ENCODE results near the gene FAM114A1.
"Not testable (repeated sequence)": the region's sequence is repeated elsewhere in the genome, so short reads cannot be mapped to it uniquely, and the experiment has no call there.

DNA sequence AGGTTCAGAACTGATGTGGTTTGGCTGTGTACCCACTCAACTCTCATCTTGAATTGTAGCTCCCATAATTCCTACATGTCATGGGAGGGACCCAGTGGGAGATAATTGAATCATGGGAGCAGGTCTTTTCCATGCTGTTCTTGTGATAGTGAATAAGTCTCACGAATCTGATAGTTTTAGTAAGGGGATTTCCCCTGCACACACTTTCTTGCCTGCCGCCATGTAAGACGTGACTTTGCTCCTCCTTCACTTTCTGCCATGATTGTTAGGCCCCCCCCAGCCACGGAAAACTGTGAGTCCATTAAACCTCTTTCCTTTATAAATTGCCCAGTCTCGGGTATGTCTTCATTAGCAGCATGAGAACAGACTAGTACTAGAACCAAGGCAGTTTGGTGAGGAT lies 91.6 kb downstream of the FAM114A1 start:
- not testable (repeated sequence) for TF ChIP-seq POLR2AphosphoS5 (IDR thresholded peaks at IDR 0.05; ENCODE audit: low read depth, low read length); SIN3A (IDR thresholded peaks at IDR 0.05; ENCODE audit: borderline replicate concordance, insufficient read depth, low read depth, low read length); TCF7L2 (IDR thresholded peaks at IDR 0.05; ENCODE audit: low read depth, low read length)
- TF ChIP-seq, protein P1, sequence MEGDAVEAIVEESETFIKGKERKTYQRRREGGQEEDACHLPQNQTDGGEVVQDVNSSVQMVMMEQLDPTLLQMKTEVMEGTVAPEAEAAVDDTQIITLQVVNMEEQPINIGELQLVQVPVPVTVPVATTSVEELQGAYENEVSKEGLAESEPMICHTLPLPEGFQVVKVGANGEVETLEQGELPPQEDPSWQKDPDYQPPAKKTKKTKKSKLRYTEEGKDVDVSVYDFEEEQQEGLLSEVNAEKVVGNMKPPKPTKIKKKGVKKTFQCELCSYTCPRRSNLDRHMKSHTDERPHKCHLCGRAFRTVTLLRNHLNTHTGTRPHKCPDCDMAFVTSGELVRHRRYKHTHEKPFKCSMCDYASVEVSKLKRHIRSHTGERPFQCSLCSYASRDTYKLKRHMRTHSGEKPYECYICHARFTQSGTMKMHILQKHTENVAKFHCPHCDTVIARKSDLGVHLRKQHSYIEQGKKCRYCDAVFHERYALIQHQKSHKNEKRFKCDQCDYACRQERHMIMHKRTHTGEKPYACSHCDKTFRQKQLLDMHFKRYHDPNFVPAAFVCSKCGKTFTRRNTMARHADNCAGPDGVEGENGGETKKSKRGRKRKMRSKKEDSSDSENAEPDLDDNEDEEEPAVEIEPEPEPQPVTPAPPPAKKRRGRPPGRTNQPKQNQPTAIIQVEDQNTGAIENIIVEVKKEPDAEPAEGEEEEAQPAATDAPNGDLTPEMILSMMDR (IDR thresholded peaks at IDR 0.05): not testable (repeated sequence)
- TF ChIP-seq, protein P2, sequence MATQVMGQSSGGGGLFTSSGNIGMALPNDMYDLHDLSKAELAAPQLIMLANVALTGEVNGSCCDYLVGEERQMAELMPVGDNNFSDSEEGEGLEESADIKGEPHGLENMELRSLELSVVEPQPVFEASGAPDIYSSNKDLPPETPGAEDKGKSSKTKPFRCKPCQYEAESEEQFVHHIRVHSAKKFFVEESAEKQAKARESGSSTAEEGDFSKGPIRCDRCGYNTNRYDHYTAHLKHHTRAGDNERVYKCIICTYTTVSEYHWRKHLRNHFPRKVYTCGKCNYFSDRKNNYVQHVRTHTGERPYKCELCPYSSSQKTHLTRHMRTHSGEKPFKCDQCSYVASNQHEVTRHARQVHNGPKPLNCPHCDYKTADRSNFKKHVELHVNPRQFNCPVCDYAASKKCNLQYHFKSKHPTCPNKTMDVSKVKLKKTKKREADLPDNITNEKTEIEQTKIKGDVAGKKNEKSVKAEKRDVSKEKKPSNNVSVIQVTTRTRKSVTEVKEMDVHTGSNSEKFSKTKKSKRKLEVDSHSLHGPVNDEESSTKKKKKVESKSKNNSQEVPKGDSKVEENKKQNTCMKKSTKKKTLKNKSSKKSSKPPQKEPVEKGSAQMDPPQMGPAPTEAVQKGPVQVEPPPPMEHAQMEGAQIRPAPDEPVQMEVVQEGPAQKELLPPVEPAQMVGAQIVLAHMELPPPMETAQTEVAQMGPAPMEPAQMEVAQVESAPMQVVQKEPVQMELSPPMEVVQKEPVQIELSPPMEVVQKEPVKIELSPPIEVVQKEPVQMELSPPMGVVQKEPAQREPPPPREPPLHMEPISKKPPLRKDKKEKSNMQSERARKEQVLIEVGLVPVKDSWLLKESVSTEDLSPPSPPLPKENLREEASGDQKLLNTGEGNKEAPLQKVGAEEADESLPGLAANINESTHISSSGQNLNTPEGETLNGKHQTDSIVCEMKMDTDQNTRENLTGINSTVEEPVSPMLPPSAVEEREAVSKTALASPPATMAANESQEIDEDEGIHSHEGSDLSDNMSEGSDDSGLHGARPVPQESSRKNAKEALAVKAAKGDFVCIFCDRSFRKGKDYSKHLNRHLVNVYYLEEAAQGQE (IDR thresholded peaks at IDR 0.05; ENCODE audit: insufficient read depth in 1 of 2, low read depth in 2 of 2, low read length in 1 of 2): not testable (repeated sequence)
